Measurements from ENCODE around the gene DDO.

DDO gene

DNA sequence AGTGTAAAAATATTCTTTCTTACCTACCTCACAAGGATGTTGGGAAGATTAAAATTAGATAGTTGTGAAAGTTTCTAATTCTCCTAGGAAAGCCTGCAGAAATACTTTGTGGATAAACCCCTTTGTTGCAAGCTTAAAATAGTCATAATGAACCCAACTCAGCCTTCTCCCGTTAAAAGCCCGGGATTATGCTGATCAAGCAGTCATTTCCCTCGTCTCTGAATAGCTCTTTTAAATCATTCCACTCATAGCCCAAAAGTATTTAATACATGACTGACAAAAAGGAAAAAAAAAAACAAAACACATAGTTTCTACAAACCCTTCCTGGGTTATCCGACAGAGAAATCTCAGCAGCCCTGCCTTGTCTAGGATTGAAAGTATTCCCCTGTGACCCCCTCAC, 46.3 kb downstream of the DDO start:
- no peak overlapping the region for H3K27ac ChIP-seq
- TF ChIP-seq, protein P1, sequence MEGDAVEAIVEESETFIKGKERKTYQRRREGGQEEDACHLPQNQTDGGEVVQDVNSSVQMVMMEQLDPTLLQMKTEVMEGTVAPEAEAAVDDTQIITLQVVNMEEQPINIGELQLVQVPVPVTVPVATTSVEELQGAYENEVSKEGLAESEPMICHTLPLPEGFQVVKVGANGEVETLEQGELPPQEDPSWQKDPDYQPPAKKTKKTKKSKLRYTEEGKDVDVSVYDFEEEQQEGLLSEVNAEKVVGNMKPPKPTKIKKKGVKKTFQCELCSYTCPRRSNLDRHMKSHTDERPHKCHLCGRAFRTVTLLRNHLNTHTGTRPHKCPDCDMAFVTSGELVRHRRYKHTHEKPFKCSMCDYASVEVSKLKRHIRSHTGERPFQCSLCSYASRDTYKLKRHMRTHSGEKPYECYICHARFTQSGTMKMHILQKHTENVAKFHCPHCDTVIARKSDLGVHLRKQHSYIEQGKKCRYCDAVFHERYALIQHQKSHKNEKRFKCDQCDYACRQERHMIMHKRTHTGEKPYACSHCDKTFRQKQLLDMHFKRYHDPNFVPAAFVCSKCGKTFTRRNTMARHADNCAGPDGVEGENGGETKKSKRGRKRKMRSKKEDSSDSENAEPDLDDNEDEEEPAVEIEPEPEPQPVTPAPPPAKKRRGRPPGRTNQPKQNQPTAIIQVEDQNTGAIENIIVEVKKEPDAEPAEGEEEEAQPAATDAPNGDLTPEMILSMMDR (IDR thresholded peaks at IDR 0.05): no peak
- no peak for TF ChIP-seq ZFX (IDR thresholded peaks at IDR 0.05; ENCODE audit: borderline replicate concordance)

DNA sequence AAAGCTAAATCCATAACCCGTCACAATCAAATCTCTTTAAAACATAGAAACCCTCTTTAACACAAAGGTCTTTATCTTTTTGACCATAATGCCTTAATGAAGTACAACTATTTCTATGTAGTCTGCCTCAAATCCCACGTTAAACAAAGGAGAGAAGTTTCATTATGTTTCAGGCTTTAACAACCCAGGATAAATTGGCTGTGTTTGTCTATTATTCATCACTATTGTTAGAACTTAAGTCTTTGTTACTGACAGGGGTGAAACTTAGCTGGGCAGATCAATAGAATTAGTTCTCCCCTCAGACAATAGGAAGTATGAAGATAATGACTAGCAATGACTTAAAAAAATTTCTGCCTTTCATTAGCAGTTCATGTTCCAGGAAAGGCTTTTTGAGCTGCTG, 47.1 kb downstream of the DDO start:
- H3K27ac ChIP-seq: no peak overlapping the region
- no peak for TF ChIP-seq ZFX (IDR thresholded peaks at IDR 0.05; ENCODE audit: borderline replicate concordance)
- TF ChIP-seq, protein P1 (IDR thresholded peaks at IDR 0.05): no peak

DNA sequence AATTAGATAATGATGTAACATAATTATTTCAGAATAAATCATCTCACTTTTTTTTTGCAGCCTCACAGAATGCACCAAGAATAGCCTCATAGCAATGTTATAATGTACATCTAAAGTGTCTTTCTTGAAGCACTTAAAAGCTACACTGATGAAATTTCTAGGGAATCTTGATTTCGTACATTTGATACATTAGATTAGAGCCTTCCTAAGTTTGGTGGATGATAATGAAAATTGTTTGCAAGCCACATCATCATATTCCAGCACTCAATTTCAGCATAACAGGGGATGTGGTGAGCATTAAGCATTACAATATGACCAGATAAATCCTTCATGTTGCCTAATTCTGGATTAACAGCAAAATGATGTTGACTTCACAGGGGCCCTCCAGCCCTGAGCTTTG, 47.5 kb downstream of the DDO start:
- H3K27ac ChIP-seq: no peak overlapping the region
- TF ChIP-seq, protein P1 (IDR thresholded peaks at IDR 0.05): no peak
- no peak for TF ChIP-seq ZFX (IDR thresholded peaks at IDR 0.05; ENCODE audit: borderline replicate concordance)

DNA sequence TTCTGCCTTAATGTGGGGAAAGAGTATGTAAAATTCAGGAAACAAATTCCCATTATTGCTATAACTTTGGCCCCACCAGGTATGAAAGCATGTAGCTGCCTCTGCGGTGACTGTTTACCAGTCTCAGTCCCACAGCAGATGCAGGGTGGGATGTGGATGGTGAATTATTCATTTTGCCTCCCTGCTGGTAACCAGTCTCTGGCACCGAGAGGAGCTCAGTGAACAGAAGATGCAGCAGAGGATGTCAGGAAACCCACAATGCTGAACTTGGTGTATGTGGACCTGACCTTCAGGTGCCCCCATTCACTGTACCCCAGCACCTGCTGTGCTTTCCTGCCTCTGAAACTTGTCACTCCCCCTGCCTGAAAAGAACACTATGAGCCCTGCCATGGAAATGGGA, 48.4 kb downstream of the DDO start:
- no peak overlapping the region for H3K27ac ChIP-seq
- TF ChIP-seq ZFX (IDR thresholded peaks at IDR 0.05; ENCODE audit: borderline replicate concordance): no peak
- TF ChIP-seq, protein P1 (IDR thresholded peaks at IDR 0.05): no peak

DNA sequence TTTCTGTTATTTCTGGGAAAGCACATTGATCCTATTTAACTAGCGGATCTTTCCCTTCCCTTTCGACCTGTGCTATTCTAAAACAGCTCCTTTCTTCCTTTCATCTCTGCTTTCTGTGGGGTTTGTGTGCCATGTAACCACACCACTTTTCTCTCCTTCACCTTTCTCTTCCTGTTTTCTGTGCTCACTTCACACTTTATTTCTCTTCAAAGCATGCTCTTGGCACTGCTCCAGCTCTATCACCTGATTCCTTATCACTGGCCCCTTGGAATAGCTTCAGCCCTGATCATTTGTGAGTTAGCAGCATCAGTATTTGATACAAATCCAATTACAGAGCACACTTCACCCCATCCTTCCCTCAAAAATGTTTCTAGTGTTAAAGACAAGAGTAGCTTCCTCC, 49.1 kb downstream of the DDO start:
- TF ChIP-seq ZFX (IDR thresholded peaks at IDR 0.05; ENCODE audit: borderline replicate concordance): no peak
- TF ChIP-seq, protein P1 (IDR thresholded peaks at IDR 0.05): no peak
- no peak overlapping the region for H3K27ac ChIP-seq

DNA sequence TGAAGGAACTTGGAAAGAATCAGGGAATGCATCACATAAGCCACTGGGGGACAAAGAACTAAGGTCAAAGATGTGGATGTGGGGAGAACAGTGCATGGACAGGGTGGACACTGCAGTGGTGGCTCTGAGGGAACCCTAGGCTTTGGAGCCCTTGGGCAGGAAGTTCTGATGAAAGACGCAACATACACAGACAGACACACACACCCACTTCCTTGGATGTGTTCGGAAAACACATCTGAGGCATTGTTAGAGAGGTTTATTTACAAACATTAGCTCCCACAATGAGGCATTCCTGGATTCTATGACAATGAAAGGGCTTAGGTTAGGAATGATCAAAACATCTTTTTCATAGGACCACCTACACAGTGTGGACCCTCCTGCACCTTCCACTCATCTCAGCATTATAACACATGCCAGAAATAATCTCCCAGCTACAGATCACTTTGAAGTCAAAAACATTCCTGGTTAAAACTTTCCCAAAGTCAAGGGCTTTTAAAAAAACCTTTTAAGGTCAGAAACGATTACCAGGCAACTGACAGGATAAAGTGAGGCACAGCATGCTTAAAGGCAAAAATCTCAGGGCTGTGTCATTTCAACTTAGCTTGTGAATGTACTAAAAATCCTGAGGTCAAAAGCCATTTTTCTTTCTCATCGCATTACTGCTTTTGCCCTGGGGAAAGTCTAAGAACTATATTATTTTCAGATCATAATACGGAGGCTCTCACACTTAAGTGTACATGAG, 50.8 kb downstream of the DDO start:
- H3K27ac ChIP-seq: no peak overlapping the region
- no peak for TF ChIP-seq ZFX (IDR thresholded peaks at IDR 0.05; ENCODE audit: borderline replicate concordance)
- TF ChIP-seq, protein P1 (IDR thresholded peaks at IDR 0.05): no peak

DNA sequence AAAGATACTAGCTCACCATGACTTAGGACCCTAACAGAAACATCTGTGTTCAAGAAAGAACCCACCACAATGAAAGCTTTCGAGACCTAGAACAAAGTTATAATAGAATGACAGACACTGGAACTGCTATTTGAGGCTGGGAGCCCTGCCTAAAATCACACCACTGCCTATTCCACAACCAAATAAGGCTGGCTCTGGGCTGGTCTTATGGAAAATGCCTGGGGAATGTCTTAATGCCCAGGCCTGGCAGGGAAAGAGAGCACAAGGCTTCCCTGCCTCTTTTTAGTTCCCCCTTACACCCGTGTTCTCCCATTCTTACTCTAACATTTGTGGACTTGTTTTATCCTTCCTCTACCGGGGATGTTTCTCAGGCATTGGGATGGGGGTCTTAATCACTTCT, 51.6 kb downstream of the DDO start:
- no peak overlapping the region for H3K27ac ChIP-seq
- TF ChIP-seq, protein P1 (IDR thresholded peaks at IDR 0.05): no peak
